Dedifferentiated amniotic fluid mesenchymal stem cell (primary cell): Measurements from ENCODE around the gene CYTIP.
"Not testable (repeated sequence)": the region's sequence is repeated elsewhere in the genome, so short reads cannot be mapped to it uniquely, and the experiment has no call there.

Experiments
- DNase-seq: peaks from one replicate; pipeline ENCODE4 v3.0.0-alpha.2; 2016; ENCODE audit errors: extremely low spot score

The CYTIP gene

GRCh38 chr2:157368508-157368907 lies 75.4 kb downstream of the CYTIP start:
- not testable (repeated sequence) for DNase-seq

- no peak for DNase-seq
Measured at GRCh38 chr2:157367704-157368103, 76.2 kb downstream of the CYTIP start.
